Common myeloid progenitor, CD34-positive (primary cell): ENCODE results near the gene NT5C1B.

Source experiments
- CTCF ChIA-PET: fragments of 350-600 bp; sonication (Branson Sonifier 250); formaldehyde crosslinking; loops from one replicate; lab custom pipeline; 2021; ENCODE audit warnings: antibody characterized with exemption; lab: Charles Lee
- POLR2A ChIA-PET: fragments of 350-600 bp; sonication (Branson Sonifier 250); formaldehyde crosslinking; loops from one replicate; lab custom pipeline; 2021; ENCODE audit warnings: antibody characterized with exemption; lab: Charles Lee
- DNase-seq, 3 donors: peaks; one replicate each; pipeline versions ENCODE4 v3.0.0 to v3.0.0-alpha.2; 2013
- H3K27ac ChIP-seq, 2 experiments: 1 replicate in 1 of 2; 2 replicates in 1 of 2; pipeline ENCODE4 v1.7.0; 2013; ENCODE audit warnings: inconsistent platforms in 2 of 2, low read length in 2 of 2, mild to moderate bottlenecking in 2 of 2, low read depth in 1 of 2, moderate library complexity in 1 of 2; ENCODE audit not compliant: severe bottlenecking in 2 of 2, insufficient read depth in 1 of 2, poor library complexity in 1 of 2
- H3K27me3 ChIP-seq, 5 experiments: replicated peaks in 2 of 5; 1 replicate in 3 of 5; 2 replicates in 2 of 5; pipeline versions ENCODE4 v1.6.1 to v1.7.0; 2013; ENCODE audit warnings: low read length in 4 of 5, mild to moderate bottlenecking in 2 of 5, moderate library complexity in 2 of 5, inconsistent platforms in 1 of 5; ENCODE audit not compliant: insufficient read depth in 5 of 5, control insufficient read depth in 4 of 5
- H3K36me3 ChIP-seq, 4 experiments: 1 replicate in 2 of 4; 2 replicates in 2 of 4; pipeline versions ENCODE4 v1.6.1 to v1.7.0; 2013; ENCODE audit warnings: low read length in 3 of 4, control low read depth in 1 of 4, mild to moderate bottlenecking in 1 of 4; ENCODE audit not compliant: control insufficient read depth in 4 of 4, insufficient read depth in 4 of 4
- H3K4me1 ChIP-seq, 4 experiments: 1 replicate in 3 of 4; 2 replicates in 1 of 4; pipeline versions ENCODE4 v1.6.1 to v1.7.1; 2013; ENCODE audit warnings: low read length in 3 of 4, mild to moderate bottlenecking in 3 of 4, control low read depth in 1 of 4, inconsistent platforms in 1 of 4, moderate library complexity in 1 of 4; ENCODE audit not compliant: control insufficient read depth in 4 of 4, insufficient read depth in 4 of 4; ENCODE audit errors: control extremely low read depth in 1 of 4
- H3K4me3 ChIP-seq, 7 experiments: 1 replicate in 4 of 7; 2 replicates in 3 of 7; pipeline versions ENCODE4 v1.5.1 to v1.7.0; 2013; ENCODE audit warnings: mild to moderate bottlenecking in 7 of 7, low read length in 6 of 7, moderate library complexity in 6 of 7, inconsistent platforms in 2 of 7, low read depth in 2 of 7, control low read depth in 1 of 7; ENCODE audit not compliant: insufficient read depth in 4 of 7, control insufficient read depth in 1 of 7; ENCODE audit errors: extremely low read depth in 1 of 7
- H3K9me3 ChIP-seq, 5 experiments: 1 replicate in 4 of 5; 2 replicates in 1 of 5; pipeline versions ENCODE4 v1.6.1 to v1.7.1; 2013; ENCODE audit warnings: low read length in 4 of 5, mild to moderate bottlenecking in 2 of 5, inconsistent platforms in 1 of 5, low read depth in 1 of 5, moderate library complexity in 1 of 5; ENCODE audit not compliant: control insufficient read depth in 4 of 5, insufficient read depth in 2 of 5; ENCODE audit errors: control extremely low read depth in 1 of 5
- WGBS: methylation state at CpG from one replicate; pipeline ENCODE4 v1.1.5; 2013; ENCODE audit not compliant: insufficient coverage; 5-methylcytosine and 5-hydroxymethylcytosine counted together

The NT5C1B gene

DNA sequence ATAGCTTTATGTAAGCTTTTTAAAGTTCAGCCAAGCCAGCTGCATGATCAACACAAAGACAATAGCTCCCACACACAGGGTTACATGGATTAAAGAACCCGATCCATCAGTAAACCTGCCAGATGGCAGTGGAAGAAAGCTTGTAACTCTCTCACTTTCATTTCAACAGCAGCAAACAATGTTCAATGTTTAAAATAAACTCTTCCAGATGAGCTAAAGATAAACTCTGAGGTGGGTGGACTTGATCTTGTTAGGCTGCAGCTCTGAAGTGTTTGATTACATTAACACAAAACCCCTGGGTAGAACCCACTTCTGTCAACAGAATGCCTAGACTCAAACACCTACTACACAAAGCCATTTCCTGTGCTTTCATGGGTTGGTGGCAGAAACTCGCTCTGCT is 42.8 kb downstream of the NT5C1B start:
- POLR2A ChIA-PET: no interaction called here
- H3K4me1 ChIP-seq: peaks cover 0 to 2% (median 0%) of the 10 kb centered on the region in 4 experiments

DNA sequence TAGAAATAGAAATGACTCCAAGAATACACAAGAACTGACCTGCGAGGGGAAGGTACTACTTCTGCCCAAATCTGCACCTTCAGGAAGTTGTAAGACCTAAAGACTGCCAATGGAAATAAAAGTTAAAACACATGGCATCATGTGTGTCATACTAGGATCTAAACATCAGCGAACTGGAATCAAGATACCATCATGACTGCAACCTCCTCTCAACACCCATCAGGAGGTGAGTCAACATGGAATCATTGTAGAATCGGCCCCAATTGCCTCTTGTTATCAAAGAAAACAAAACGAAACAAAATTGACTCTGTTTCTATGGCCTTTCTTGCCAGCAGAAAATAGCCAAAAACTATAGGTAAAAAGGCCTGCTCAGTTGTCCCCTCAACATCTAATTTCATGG is 44.0 kb downstream of the NT5C1B start:
- no peak for DNase-seq
- H3K27me3 ChIP-seq: no peaks in the 10 kb centered on the region
- H3K27ac ChIP-seq: no peak overlapping the region
- peaks cover 0 to 2% (median 0%) of the 10 kb centered on the region in 4 experiments for H3K4me1 ChIP-seq
- H3K4me3 ChIP-seq: no peak overlapping the region
- POLR2A ChIA-PET: no interaction called here
- H3K9me3 ChIP-seq: no peaks in the 10 kb centered on the region
- CTCF ChIA-PET: interaction anchor here (1.6 kb wide), 1 partner anchor 26 kb away, joined by 3 read pairs; no protein-coding TSS in a partner anchor
- no peaks in the 10 kb centered on the region for H3K36me3 ChIP-seq
- WGBS: 92% methylated on average over 2 of the region's 4 CpGs

More for the DNA sequence above, 42.8 kb downstream of the NT5C1B start:
- Histone ChIP-seq H3K9me3 (no peaks in the 10 kb centered on the region), H3K36me3 (no peaks in the 10 kb centered on the region), H3K27me3 (no peaks in the 10 kb centered on the region), H3K4me3 (no peak overlapping the region), H3K27ac (no peak overlapping the region)
- CTCF ChIA-PET: interaction anchor here (0.7 kb wide), 1 partner anchor 11 kb away, joined by 3 read pairs; no protein-coding TSS in a partner anchor
- WGBS: no CpG with 5 or more reads among the region's 2 CpGs
- DNase-seq: no peak

- H3K27ac ChIP-seq: no peak overlapping the region
- H3K9me3 ChIP-seq: no peaks in the 10 kb centered on the region
- POLR2A ChIA-PET: no interaction called here
- no peaks in the 10 kb centered on the region for H3K36me3 ChIP-seq
- 100% methylated on average over 2 of the region's 3 CpGs for WGBS
- CTCF ChIA-PET: interaction anchor here (1.6 kb wide), 1 partner anchor 24 kb away, joined by 3 read pairs; no protein-coding TSS in a partner anchor
- DNase-seq: no peak
- no peaks in the 10 kb centered on the region for H3K27me3 ChIP-seq
- H3K4me1 ChIP-seq: peaks cover 0 to 2% (median 0%) of the 10 kb centered on the region in 4 experiments
- H3K4me3 ChIP-seq: no peak overlapping the region
Observed at GRCh38 chr2:18544171-18544570, 45.2 kb downstream of the NT5C1B start.

DNA sequence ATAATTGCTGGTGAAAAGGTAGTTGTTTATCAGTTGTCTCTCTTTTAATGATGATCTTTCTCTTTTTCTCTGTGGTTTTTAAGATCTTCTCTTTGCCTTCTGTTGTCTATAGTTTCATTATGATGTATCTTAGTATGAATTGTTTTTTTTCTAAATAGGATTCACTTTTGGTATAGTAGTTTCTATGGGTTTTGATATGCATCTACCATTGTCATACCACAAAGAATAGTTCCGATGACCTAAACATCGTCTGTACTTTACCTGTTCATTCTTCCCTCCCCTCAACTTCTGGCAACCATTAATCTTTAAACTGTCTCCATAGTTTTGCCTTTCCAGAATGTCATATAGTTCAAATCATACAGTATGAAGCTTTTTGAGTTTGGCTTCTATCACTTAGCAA is 48.5 kb downstream of the NT5C1B start:
- no peak overlapping the region for H3K4me3 ChIP-seq
- H3K27me3 ChIP-seq: no peaks in the 10 kb centered on the region
- no peaks in the 10 kb centered on the region for H3K9me3 ChIP-seq
- H3K36me3 ChIP-seq: no peaks in the 10 kb centered on the region
- CTCF ChIA-PET: no interaction called here
- DNase-seq: no peak
- peaks cover 0 to 3% (median 0%) of the 10 kb centered on the region in 4 experiments for H3K4me1 ChIP-seq
- H3K27ac ChIP-seq: no peak overlapping the region
- WGBS: 100% methylated on average over 1 of the region's 2 CpGs
- POLR2A ChIA-PET: no interaction called here

GRCh38 chr2:18536697-18537096 is 52.7 kb downstream of the NT5C1B start:
- DNase-seq: no peak
- POLR2A ChIA-PET: no interaction called here
- Histone ChIP-seq H3K9me3 (no peaks in the 10 kb centered on the region), H3K27ac (no peak overlapping the region), H3K27me3 (no peaks in the 10 kb centered on the region), H3K4me3 (no peak overlapping the region), H3K36me3 (no peaks in the 10 kb centered on the region), H3K4me1 (peaks cover 0 to 3% (median 0%) of the 10 kb centered on the region in 4 experiments)
- WGBS: no CpG with 5 or more reads among the region's 1 CpG
- CTCF ChIA-PET: interaction anchor here (1.1 to 1.5 kb wide), 2 partner anchors 16 to 23 kb away, joined by 3 to 5 read pairs; no protein-coding TSS in a partner anchor

- CTCF ChIA-PET: interaction anchor here (1.0 to 1.5 kb wide), 2 partner anchors 15 to 26 kb away, joined by 3 to 5 read pairs; no protein-coding TSS in a partner anchor
- H3K9me3 ChIP-seq: no peaks in the 10 kb centered on the region
- H3K4me1 ChIP-seq: peaks cover 0 to 3% (median 0%) of the 10 kb centered on the region in 4 experiments
- WGBS: 0% methylated on average over 4 of the region's 7 CpGs
- H3K27me3 ChIP-seq: no peaks in the 10 kb centered on the region
- H3K27ac ChIP-seq: no peak overlapping the region
- no peaks in the 10 kb centered on the region for H3K36me3 ChIP-seq
- POLR2A ChIA-PET: no interaction called here
- peak in 2 of 3 donors; percentile 11 to 24 for DNase-seq
- peak overlapping the region in 1 of 7 experiments; percentile 2 for H3K4me3 ChIP-seq
Observed at GRCh38 chr2:18536100-18536499, 53.3 kb downstream of the NT5C1B start.

GRCh38 chr2:18531194-18531593 is 58.2 kb downstream of the NT5C1B start:
- no CpG with 5 or more reads among the region's 1 CpG for WGBS
- ChIA-PET CTCF (interaction anchor here (3.2 kb wide), 1 partner anchor 11 kb away, joined by 15 read pairs; no protein-coding TSS in a partner anchor), POLR2A (no interaction called here)
- Histone ChIP-seq H3K4me1 (no peaks in the 10 kb centered on the region), H3K27me3 (peaks cover 0 to 2% (median 0%) of the 10 kb centered on the region in 5 experiments), H3K36me3 (no peaks in the 10 kb centered on the region), H3K9me3 (no peaks in the 10 kb centered on the region), H3K4me3 (no peak overlapping the region), H3K27ac (no peak overlapping the region)
- no peak for DNase-seq
